Smooth muscle cell (in vitro differentiated cells): Measurements from ENCODE around the gene PLA2G4B. TPM values are rescaled to one million over a fixed set of nuclear protein-coding genes. Genes with fewer than 3 reads are reported as not detected.

ENCODE experiments used
- DNase-seq: peaks from one replicate; lab custom pipeline; 2025; ENCODE audit not compliant: unreplicated experiment; lab: John Stamatoyannopoulos, UW
- H2AFZ ChIP-seq: fragments of 200-600 bp; sonication (generic); 2 replicates; pipeline ENCODE4 v1.6.0; 2016; ENCODE audit warnings: antibody characterized with exemption, low read depth, mild to moderate bottlenecking
- H3F3A ChIP-seq: fragments of 200-600 bp; sonication (generic); 2 replicates; pipeline ENCODE4 v1.6.0; 2017; ENCODE audit warnings: antibody characterized with exemption, low read depth
- H3K27ac ChIP-seq: fragments of 200-600 bp; sonication (generic); 2 replicates; pipeline ENCODE4 v1.5.1; 2016; ENCODE audit warnings: low read depth, mild to moderate bottlenecking
- H3K27me3 ChIP-seq: fragments of 200-600 bp; sonication (generic); 2 replicates; pipeline ENCODE4 v1.6.1; 2016; ENCODE audit warnings: low read depth, mild to moderate bottlenecking
- H3K36me3 ChIP-seq: fragments of 200-600 bp; sonication (generic); 2 replicates; pipeline ENCODE4 v1.5.1; 2016; ENCODE audit warnings: low read depth
- H3K4me1 ChIP-seq: fragments of 200-600 bp; sonication (generic); 2 replicates; pipeline ENCODE4 v1.5.1; 2016; ENCODE audit warnings: low read depth
- H3K4me2 ChIP-seq: fragments of 200-600 bp; sonication (generic); 2 replicates; pipeline ENCODE4 v1.6.0; 2016; ENCODE audit warnings: mild to moderate bottlenecking
- H3K4me3 ChIP-seq: fragments of 200-600 bp; sonication (generic); 2 replicates; pipeline ENCODE4 v1.5.1; 2016; ENCODE audit warnings: mild to moderate bottlenecking
- H3K79me2 ChIP-seq: fragments of 200-600 bp; sonication (generic); 2 replicates; pipeline ENCODE4 v1.6.0; 2016; ENCODE audit warnings: low read depth, mild to moderate bottlenecking
- H3K9ac ChIP-seq: fragments of 200-600 bp; sonication (generic); 2 replicates; pipeline ENCODE4 v1.6.0; 2016; ENCODE audit warnings: low read depth
- H3K9me3 ChIP-seq: fragments of 200-600 bp; sonication (generic); replicated peaks from 2 replicates; pipeline ENCODE4 v1.5.1; 2016; ENCODE audit warnings: low read depth
- H4K20me1 ChIP-seq: fragments of 200-600 bp; sonication (generic); 2 replicates; pipeline ENCODE4 v1.6.0; 2016; ENCODE audit warnings: low read depth
- CTCF ChIP-seq: fragments of 200-600 bp; sonication (generic); IDR thresholded peaks from 2 replicates; pipeline ENCODE4 v1.5.1; 2017; ENCODE audit warnings: borderline replicate concordance, mild to moderate bottlenecking, antibody characterized with exemption; ENCODE audit not compliant: insufficient read depth, poor library complexity, severe bottlenecking
- WGBS: methylation state at CpG from one replicate; pipeline ENCODE4 v1.1.7; 2016; ENCODE audit warnings: low lambda C conversion rate; 5-methylcytosine and 5-hydroxymethylcytosine counted together
- polyA plus RNA-seq: library from polyadenylated mRNA; unstranded; fragments of >200 nt; fragmentation: Nextera tagmentation; extraction: Ambion mirVana; gene quantifications from 2 replicates; pipeline ENCODE4 v1.2.1, GENCODE V29; 2016
- total RNA-seq: library from RNA; depleted of rRNA; stranded (reverse); fragments of >200 nt; gene quantifications from 2 replicates; pipeline ENCODE4 v1.2.3, GENCODE V29; 2014

Gene PLA2G4B
- total and polyA plus RNA-seq, 2 experiments from 2014 or later, result 2.2 to 4.2 TPM

DNA sequence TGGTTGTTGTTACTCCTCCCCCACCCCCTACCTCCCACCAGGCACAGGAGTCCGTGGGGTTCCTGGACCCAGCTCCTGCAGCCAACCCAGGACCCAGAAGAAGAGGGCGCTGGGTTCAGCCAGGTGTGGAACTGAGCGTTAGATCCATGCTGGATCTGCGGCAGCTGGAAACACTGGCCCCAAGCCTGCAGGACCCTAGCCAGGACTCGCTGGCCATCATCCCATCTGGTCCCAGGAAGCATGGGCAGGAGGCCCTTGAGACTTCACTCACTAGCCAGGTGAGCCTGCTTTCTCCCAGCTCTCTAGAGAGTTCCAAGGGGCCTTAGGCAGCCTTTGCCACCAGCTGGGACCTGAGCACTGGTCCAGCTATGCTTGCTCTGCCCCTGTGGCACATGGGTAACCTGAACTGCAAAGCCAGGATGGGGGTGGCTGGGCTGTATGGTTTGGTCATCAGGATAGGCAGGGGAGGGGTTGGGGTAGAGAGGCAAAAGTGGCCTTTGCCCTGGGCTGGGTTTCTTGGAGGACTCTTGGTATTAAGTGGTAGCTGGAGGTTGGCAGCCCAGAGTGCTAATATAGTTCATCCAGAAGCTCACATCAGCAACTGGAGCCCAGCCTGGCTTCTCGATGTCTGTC is 17.7 kb upstream of the PLA2G4B start:
- H3K4me2 ChIP-seq, result no peak overlapping the region
- H3K9me3 ChIP-seq, result no peaks in the 10 kb centered on the region
- no peaks in the 10 kb centered on the region for H3K27me3 ChIP-seq
- 90% methylated on average over 6 of the region's 6 CpGs for WGBS
- H3K79me2 ChIP-seq, result no peaks in the 10 kb centered on the region
- no peak for TF ChIP-seq CTCF
- H3K4me1 ChIP-seq, result no peaks in the 10 kb centered on the region
- no peak overlapping the region for H3K4me3 ChIP-seq
- no peaks in the 10 kb centered on the region for H4K20me1 ChIP-seq
- H2AFZ ChIP-seq, result no peak overlapping the region
- H3K9ac ChIP-seq, result no peak overlapping the region
- no peak for DNase-seq
- H3K36me3 ChIP-seq, result peaks cover 2% of the 10 kb centered on the region
- no peaks in the 10 kb centered on the region for H3F3A ChIP-seq
- no peak overlapping the region for H3K27ac ChIP-seq

DNA sequence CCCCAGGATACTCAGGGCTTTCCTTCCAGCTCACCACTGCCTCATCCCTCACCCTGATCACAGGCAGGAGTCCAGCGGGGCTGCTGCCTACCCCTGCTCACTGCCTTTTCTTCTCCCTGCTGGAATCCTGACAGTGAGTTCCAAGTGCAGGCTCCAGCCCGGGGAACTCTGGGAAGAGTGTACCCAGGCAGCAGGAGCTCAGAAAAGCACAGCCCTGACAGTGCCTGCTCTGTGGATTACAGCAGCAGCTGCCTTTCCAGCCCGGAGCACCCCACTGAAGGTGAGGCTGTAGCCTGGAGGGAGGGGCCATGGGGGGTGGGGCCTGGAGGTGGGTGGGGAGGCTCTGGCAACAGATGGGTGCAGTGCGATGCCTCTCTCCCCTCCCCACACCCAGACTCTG is 16.8 kb upstream of the PLA2G4B start:
- DNase-seq, result no peak
- no peaks in the 10 kb centered on the region for H4K20me1 ChIP-seq
- no peak for TF ChIP-seq CTCF
- no peak overlapping the region for H3K9ac ChIP-seq
- no peaks in the 10 kb centered on the region for H3F3A ChIP-seq
- WGBS, result 94% methylated on average over 4 of the region's 4 CpGs
- no peak overlapping the region for H3K4me2 ChIP-seq
- H3K27ac ChIP-seq, result no peak overlapping the region
- H3K27me3 ChIP-seq, result no peaks in the 10 kb centered on the region
- H3K9me3 ChIP-seq, result no peaks in the 10 kb centered on the region
- no peaks in the 10 kb centered on the region for H3K36me3 ChIP-seq
- no peaks in the 10 kb centered on the region for H3K79me2 ChIP-seq
- no peaks in the 10 kb centered on the region for H3K4me1 ChIP-seq
- no peak overlapping the region for H2AFZ ChIP-seq
- no peak overlapping the region for H3K4me3 ChIP-seq

GRCh38 chr15:41822471-41822870 is 16.2 kb upstream of the PLA2G4B start:
- 90% methylated on average over 6 of the region's 6 CpGs for WGBS
- Histone ChIP-seq H3K9ac (no peak overlapping the region), H3K4me2 (no peak overlapping the region), H3K36me3 (no peaks in the 10 kb centered on the region), H3K27ac (no peak overlapping the region), H3K79me2 (no peaks in the 10 kb centered on the region), H2AFZ (no peak overlapping the region), H3K4me3 (no peak overlapping the region), H4K20me1 (no peaks in the 10 kb centered on the region), H3F3A (no peaks in the 10 kb centered on the region), H3K27me3 (no peaks in the 10 kb centered on the region), H3K4me1 (peaks cover 3% of the 10 kb centered on the region), H3K9me3 (no peaks in the 10 kb centered on the region)
- no peak for TF ChIP-seq CTCF
- DNase-seq, result no peak

GRCh38 chr15:41822957-41823356 is 15.7 kb upstream of the PLA2G4B start:
- H3K9ac ChIP-seq, result no peak overlapping the region
- no peaks in the 10 kb centered on the region for H3K36me3 ChIP-seq
- no peak overlapping the region for H3K27ac ChIP-seq

More at GRCh38 chr15:41822957-41823356, 15.7 kb upstream of the PLA2G4B start:
- H3K4me2 ChIP-seq, result no peak overlapping the region
- no peak overlapping the region for H2AFZ ChIP-seq
- no peak overlapping the region for H3K4me3 ChIP-seq
- no peaks in the 10 kb centered on the region for H4K20me1 ChIP-seq
- no peak for DNase-seq
- H3K4me1 ChIP-seq, result peaks cover 5% of the 10 kb centered on the region
- H3F3A ChIP-seq, result no peaks in the 10 kb centered on the region
- H3K27me3 ChIP-seq, result no peaks in the 10 kb centered on the region
- no peaks in the 10 kb centered on the region for H3K9me3 ChIP-seq
- no peak for TF ChIP-seq CTCF
- WGBS, result 99% methylated on average over 6 of the region's 6 CpGs
- H3K79me2 ChIP-seq, result no peaks in the 10 kb centered on the region
